ENCODE measurements around the gene EDEM3.
"Not testable (repeated sequence)": the region's sequence is repeated elsewhere in the genome, so short reads cannot be mapped to it uniquely, and the experiment has no call there.

The EDEM3 gene

DNA sequence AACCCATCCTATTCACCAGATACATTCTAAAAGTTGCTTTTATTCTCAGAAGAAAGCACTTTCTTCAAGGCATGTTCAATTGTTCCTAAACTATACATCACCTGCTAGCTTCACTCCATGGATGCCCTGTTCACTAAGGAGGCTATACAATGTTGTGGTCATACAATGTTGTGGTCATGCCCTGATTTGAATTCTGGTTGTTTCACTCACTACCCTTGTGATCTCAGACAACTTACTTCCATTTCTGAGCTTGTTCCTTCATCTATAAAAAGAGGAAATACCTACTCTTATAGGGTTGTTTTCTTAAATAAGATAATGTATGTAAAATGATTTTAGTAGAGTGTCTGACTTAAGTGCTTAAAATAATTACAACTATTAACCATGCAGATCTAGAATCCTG is 19.7 kb downstream of the EDEM3 start:
- no peak for DNase-seq (ENCODE audit: low read depth in 3 of 3)

DNA sequence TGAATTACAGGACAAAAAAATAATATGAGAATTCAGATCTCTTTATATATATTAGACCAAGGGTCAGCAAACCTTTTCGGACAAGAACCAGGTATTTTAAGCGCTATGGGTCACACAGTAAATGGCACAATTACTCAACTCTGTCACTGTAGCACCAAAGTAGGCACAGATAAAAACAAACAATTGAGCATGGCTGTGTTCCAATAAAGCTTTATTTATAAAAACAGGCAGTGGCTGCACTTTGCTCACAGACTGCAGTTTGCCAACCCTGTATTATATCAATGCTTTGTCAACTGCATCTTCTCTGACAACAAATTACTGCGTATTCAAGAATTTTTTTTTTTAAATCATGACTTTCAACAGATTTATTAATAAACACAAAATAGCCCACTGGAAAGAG is 29.8 kb downstream of the EDEM3 start:
- DNase-seq (ENCODE audit: low read depth in 3 of 3), result no peak

DNA sequence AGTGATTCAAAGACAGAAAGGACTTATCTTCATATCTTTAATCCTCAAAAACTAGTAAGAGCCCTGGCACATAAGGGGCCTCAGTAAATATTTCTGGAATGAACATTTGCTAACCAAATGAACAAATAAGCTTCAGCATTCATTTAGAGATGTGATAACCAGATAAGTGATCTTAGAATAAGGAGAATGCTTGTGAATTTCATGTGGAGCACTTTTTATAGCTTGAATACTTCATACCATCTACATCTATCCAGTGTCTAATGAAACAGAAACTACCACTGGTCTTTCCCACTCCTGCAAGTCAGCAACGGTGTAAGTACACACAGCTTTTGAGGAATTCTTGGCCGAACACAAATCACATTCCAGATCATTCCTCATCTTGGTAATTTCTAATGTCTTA is 38.5 kb downstream of the EDEM3 start:
- DNase-seq (ENCODE audit: low read depth in 3 of 3), result no peak

DNA sequence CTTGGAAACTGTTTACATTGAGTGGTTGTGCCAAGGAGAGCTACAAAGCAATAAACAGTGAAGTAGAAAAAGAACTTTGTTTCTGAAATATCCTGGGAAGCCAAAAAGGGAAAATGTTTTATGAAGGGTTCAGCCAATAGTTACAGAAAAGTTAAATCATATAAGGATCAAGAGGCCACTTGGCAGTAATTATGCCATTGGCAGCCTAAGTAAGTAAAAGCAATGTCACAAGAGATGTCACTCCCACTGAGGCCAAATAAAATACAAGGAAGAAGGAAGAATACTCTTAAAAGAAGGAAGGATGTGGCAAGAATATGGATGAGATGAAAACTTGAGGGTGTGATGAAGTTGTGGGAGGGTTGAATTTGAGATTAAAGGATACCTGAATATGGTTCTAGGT is 45.2 kb downstream of the EDEM3 start:
- no peak for DNase-seq (ENCODE audit: low read depth in 3 of 3)

DNA sequence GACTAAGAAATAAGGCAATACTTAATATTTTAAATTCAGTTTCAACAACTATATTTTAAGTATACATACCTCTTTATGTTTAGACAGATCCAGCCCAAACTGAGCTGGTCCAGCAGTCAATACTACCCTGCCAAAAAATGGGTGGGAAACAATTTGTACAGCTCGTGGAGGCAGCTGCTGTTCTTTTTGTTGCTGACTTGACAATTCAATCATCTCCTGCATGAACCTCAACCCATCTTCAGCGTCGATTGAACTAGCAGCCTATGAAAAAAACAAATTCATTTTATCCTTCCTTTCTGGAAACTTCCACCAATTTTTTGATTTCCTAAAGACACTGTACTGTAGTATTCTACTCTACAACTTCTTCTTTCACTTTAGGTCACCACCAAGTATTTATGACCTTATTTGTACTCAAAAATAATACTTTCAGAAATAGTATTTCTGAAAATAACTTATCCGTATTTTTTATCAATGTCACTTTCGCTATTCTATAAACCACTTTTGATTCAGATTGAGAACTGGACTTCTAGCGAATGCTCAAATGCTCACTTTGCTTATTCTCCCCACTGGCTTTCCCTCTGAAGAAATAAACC is 46.5 kb downstream of the EDEM3 start:
- no peak for DNase-seq (ENCODE audit: low read depth in 3 of 3)

DNA sequence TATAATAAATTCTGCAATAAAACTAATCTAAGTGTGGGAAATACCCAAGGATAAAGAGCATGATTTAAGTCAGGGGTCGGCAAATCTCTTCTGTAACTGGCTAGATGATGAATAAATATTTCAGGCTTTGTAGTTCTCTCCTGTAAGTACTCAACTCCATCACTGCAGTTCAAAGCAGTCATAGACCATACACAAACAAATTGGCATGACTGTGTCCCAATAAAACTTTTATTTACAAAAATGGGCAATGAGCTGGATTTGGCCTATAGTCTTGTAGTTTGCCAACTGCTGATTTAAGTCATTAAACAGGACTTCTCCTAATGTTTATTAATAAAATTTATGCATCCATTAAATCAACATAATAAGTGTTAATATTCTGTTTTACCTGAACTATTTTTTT is 49.4 kb downstream of the EDEM3 start:
- no peak for DNase-seq (ENCODE audit: low read depth in 3 of 3)

DNA sequence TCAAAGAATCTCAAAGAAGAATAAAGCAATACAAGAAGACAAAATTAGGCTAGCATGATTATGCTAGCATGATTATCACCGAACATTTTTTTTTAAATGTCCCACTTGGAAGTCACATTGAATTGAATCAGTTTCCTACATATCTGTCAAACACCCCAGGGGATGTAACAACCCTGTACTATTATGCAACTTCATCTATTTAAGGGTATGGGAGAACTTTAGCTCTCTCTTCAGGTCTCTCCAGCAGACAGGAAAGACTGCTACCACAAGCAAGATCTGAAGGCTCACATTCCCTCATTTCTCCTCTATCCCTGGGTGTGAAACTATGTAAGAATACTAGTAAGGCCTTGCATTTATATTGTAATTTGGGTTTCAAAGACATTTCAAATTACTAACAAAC is 52.8 kb downstream of the EDEM3 start:
- DNase-seq (ENCODE audit: low read depth in 3 of 3), result no peak

DNA sequence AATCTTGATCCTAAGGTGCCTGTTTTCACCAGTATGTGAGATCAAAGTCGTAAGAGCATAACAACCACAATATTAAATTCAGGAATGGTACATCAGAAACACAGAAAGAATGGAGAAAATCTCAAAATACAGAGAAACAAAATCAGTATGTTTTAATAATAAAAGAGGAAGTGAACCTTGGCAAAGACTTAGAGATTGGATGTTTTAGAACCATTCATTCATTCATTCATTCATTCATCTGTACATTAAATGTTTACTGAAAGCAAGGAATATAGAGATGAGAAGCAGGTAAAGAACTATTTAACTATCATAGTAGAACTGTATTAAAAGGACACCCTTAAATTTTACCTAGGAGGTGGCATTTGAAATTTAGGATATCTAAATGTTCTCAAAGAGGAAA is 55.7 kb downstream of the EDEM3 start:
- DNase-seq (ENCODE audit: low read depth in 3 of 3), result no peak

DNA sequence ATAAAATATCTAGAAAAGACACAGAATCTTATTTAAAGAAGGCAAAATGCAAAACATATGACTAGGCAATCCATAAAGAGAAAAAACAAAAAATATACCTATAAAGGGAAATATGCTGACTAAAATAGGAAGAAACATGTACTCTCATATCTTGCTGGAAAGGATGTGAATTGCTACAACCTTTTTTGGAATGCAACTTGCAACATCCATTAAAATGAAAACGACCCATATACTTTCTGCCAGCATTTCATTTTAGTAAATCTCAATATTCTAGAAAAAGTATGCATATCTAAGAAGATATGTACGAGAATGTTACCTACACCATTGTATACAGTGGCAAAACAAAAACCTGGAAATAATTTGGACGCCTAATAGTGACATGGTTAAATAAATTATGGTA is 56.6 kb downstream of the EDEM3 start:
- DNase-seq (ENCODE audit: low read depth in 3 of 3), result no peak

DNA sequence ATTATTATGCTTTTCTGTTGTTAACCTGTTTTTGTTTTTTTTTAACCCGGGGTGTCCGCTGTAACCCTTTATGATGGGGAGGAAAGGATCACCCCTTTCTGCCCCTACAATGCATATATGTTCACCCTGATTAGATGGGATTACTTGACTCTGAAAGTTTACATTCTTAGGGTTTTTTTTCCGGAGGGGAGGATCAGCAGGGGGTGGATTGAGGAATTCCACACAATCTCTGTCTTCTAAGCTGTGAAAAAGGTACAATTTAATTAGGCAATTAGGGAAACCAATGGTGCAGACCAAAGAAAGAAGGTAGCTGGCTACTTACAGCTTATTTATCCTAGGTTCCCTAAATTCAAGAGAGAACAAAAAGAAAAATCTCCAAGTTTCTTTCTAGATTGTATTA is 58.3 kb downstream of the EDEM3 start:
- DNase-seq (ENCODE audit: low read depth in 3 of 3), result no peak

DNA sequence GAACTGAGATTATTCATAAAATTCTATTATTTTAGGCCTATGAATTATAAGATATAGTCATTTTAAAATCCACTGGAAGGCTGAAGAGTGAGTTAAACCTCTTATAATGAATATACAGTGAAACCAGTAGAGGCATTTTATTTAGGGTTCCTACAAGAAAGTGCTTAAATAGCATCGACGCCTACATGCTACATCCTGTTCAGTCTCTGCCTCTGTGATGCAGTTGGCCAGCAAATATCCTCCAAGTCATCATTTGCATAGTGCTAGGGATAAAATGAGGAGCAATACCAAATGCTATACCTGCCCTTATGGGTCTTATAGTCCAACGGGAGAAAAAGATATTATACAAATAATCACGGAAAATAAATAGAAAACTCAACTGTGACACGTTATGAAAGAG is 59.6 kb downstream of the EDEM3 start:
- DNase-seq (ENCODE audit: low read depth in 3 of 3), result no peak

DNA sequence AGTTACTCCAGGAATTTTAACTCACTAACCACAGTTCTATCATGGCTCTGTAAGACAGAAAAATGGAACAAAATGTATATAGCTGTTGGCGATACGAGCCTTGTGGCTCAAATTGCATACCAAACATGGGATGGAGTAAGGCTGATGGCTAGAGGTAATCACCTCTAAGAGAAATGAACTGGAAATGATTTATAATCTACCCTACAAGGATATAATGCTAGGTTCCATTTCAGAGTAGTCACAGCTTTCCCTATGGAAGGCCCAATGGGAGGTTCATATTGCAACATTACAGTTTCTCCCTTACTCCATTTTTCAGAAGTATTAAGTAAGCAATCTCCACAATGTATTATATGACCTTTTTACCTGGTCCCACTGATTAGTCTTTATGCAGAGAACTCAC is 61.6 kb downstream of the EDEM3 start:
- no peak for DNase-seq (ENCODE audit: low read depth in 3 of 3)

DNA sequence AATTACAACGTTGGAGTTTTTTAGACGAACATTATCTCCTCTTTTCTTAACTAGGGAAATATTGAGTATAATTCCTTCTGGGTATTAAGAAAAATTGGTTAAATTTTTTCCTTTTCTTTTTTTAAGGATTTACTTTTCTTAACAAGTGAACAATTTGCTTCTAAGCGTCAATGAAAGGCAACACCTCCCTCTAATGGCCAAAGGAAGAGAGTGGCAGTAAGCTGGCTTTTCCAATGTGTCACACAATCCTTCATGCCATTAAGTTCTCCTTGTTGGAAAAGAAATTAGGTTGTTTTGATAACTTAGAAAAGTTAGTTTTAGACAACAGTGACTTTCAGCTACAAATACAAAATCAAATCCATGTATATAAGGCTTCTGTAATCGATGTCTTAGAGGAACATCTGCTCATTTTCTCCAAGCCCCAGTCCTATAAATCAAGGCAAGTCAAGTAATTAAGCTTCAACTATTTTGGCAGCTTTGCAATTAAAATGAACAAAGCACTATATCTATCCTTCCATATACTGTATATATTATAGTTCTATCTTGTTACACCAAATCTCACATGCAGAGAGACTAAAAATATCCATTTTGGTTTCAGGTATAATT is 62.8 kb downstream of the EDEM3 start:
- DNase-seq (ENCODE audit: low read depth in 3 of 3), result no peak

DNA sequence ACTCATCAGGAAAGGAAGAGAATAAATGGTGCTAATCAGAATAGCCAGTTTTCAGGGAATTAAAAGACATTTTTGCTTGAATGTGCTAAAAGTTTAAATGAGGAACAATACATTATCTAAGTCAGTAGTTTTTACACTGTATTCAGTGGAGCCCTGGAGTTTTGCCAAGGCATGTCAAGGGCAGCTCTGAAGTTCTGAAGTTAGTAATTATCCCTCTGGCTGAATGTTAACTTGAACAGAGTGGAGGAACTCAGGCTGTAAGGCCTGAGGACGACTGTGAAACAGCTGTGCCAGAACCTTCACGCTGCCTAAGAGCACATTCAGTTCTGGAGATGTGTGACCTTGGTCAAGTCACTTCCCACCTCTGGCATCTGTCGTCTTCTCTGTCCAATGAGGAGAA is 68.1 kb downstream of the EDEM3 start:
- no peak for DNase-seq (ENCODE audit: low read depth in 3 of 3)

DNA sequence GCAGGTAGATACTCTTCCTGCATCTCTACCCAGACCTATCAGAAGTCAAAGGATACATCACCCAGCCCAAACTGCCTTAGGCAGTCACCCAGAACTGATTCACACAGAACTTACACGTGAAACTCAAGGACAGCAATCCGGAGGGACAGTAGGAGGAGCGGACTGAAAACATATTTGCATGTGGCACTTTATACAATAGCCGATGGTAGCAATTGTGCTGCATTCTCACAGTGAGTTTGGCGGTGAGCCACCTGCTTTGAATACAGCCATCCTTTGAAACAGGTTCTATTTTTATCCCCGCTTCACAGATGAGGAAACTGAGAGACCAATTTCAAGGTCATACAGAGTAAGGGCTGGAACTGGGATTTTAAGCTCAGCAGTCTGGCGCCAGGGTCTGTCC is 69.5 kb downstream of the EDEM3 start:
- no peak for DNase-seq (ENCODE audit: low read depth in 3 of 3)

DNA sequence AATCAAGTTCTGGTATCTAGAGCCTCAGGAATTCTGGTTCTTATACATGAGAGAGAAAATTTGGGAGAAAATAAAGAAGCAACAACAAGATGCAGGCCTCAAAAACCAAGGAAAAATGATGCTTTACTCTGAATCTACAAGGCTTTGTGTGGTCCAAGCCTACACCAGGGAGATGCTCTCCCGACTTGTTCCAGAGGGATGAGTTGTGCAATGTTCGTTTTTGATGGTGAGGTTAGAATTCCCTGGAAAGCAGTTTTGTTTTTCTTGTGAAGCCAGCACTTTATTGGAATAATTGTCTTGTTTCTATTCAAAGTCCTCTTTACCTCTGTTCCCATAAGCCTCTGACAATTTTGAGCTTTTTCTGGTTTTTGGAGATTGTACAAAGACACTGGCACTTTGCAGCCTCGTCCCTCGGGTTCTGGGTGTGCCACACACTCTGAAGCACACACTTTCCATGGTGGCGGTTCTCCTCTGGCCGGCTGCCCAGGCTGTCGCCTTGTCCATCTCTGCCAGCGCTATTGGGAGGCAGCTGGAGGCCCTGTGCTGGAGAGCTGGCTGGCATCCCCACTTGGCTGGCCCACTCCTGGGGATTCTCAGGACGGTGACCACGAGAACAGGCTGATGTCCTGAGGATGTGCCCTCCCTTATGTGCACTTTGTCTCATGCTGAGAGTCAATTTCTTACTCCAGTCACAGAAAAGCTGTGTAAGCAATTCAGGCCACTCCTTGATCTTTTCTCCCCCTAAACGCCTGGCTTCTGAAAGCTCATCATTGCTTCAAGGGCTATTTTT is 70.2 kb downstream of the EDEM3 start:
- DNase-seq (ENCODE audit: low read depth in 3 of 3), result no peak

DNA sequence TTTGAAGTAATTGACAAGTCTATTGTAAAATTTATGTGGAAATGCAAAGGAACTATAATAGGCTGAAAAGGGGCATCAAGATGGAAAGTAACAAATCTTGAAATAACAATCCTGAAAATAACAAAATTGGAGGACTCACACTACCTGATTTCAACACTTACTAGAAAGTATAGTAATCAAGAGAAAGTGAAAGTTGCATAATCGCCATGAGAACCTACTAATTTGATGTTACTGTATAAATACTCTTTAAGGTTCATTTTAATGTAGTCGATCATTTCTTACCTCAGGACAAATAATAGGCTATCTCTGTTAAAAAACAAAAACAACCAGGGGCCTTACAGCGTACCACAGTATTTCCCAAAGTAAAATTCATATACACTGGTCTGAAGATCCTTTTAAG is 71.7 kb downstream of the EDEM3 start:
- no peak for DNase-seq (ENCODE audit: low read depth in 3 of 3)

DNA sequence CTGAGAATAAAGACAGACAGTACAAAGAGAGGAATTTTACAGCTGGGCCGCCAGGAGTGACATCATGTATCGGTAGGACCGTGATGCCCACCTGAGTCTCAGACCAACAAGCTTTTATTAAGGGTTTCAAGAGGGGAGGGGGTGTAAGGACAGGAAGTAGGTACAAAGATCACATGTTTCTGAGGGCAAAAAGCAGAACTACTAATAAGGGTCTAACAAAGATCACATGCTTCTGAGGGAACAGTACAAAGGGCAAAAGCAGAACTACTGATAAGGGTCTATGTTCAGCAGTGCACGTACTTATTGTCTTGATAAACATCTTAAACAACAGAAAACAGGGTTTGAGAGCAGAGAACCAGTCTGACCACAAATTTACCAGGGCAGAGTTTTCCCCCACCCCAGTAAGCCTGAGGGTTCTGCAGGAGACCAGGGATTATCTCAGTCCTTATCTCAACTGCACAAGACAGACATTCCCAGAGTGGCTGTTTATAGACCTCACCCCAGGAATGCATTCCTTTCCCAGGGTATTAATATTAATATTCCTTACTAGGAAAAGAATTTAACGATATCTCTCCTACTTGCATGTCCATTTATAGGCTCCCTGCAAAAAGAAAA is 73.9 kb downstream of the EDEM3 start:
- DNase-seq (ENCODE audit: low read depth in 3 of 3), result not testable (repeated sequence)

DNA sequence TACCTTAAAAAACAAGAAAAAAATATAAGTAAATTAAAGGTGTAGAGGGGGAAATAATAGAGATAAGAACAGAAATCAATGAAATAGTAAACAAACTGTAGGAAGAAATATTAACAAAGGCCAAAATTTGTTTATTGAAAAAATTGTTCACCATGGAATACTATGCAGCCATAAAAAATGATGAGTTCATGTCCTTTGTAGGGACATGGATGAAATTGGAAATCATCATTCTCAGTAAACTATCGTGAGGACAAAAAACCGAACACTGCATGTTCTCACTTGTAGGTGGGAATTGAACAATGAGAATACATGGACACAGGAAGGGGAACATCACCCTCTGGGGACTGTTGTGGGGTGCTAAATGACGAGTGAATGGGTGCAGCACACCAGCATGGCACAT is 75.2 kb downstream of the EDEM3 start:
- not testable (repeated sequence) for DNase-seq (ENCODE audit: low read depth in 3 of 3)

DNA sequence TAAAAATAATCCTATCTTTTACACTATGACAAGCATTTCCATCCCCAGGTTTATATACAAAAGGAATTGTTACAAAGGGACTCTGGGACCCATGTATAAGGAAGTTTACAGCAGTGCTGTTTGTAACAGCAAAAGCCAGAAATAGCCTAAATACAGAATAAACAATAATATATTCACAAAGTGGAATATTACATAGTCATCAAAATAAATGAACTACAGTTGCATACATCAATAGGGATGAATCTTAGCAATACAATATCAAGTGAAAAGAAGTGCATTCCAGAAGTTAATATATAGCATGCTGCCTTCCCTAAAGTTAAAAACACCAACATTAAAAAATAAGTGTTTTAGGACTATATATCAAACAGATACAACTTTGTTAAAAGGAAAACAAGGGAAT is 77.3 kb downstream of the EDEM3 start:
- no peak for DNase-seq (ENCODE audit: low read depth in 3 of 3)

DNA sequence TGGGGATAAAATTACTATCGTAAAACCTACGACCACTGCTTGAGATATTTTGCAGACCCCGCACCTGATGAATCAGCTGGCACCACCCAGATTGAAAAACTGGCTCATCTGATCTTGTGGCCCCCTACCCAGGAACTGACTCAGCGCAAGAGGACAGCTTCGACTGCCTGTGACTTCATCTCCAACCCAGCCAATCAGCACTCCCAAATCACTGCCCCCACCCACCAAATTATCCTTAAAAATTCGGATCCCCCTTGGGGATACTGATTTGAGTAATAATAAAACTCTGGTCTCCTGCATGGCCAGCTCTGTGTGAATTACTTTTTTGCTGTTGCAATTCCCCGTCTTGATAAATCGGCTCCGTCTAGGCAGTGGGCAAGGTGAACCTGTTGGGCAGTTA is 81.4 kb downstream of the EDEM3 start:
- DNase-seq (ENCODE audit: low read depth in 3 of 3), result no peak

DNA sequence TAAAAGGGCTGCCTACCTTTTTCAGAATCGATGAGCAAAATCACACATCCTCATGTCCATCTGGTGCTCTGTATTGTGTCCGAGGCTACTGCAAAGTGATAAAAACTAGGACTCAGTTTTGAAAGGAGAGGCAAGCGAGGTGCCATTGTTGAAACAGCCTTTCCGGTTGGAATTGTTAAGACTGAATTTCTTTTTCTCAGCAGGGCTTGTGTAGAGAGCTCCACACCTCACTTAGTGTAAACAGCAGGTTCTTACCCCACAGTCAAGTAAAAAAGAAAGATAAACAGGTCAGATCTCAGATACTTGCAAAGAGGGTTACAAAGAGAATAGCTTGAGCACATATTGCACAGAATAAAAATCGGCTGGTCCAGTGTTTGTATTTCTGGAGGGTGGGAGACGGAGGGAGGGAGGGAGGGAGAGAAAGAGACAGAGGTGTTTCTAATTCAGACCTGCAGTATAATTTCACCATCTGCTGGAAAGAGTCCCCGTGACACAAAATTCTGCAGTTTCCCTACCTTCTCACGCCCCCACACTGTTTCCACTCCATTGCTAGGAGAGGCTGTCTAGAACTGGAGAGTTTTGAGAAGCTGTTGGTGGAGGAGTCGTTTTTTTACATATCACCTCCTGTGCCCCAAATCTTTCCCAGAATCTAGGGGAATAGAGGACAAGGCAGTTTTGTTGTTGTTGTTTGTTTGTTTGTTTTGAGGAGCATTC is 82.5 kb downstream of the EDEM3 start:
- no peak for DNase-seq (ENCODE audit: low read depth in 3 of 3)
